Measurements from ENCODE around the gene SUSD1.

DNA sequence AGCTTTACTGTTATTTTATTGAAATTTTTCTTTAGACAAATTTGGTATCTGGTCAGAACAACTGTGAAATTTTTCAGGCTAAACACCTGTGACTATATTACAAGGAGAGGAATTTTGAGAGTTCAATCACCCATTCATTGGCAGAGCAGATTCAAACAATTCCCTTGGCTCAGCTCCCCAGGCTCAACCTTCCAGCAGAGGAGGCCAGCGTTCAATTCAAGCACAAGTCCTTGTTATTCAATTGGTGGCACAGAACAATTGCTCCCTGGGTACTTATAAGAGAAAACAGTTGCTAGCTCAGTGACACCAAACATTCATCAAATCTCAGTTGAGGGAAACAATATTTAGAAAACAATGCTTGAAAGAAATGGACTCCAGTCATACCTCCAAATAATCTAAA lies 83.3 kb downstream of the SUSD1 start:
- no peak for TF ChIP-seq POLR2AphosphoS5 (IDR thresholded peaks at IDR 0.05; ENCODE audit: low read depth, low read length)
- no peak for TF ChIP-seq POLR2A (IDR thresholded peaks at IDR 0.05; ENCODE audit: borderline replicate concordance, extremely low read depth, insufficient read depth, insufficient read length)
- TF ChIP-seq, protein P1, sequence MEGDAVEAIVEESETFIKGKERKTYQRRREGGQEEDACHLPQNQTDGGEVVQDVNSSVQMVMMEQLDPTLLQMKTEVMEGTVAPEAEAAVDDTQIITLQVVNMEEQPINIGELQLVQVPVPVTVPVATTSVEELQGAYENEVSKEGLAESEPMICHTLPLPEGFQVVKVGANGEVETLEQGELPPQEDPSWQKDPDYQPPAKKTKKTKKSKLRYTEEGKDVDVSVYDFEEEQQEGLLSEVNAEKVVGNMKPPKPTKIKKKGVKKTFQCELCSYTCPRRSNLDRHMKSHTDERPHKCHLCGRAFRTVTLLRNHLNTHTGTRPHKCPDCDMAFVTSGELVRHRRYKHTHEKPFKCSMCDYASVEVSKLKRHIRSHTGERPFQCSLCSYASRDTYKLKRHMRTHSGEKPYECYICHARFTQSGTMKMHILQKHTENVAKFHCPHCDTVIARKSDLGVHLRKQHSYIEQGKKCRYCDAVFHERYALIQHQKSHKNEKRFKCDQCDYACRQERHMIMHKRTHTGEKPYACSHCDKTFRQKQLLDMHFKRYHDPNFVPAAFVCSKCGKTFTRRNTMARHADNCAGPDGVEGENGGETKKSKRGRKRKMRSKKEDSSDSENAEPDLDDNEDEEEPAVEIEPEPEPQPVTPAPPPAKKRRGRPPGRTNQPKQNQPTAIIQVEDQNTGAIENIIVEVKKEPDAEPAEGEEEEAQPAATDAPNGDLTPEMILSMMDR (IDR thresholded peaks at IDR 0.05 in 2 of 3, conservative IDR thresholded peaks at IDR 0.05 in 1 of 3; ENCODE audit: borderline replicate concordance in 1 of 3, insufficient read depth in 1 of 3, low read depth in 2 of 3, low read length in 2 of 3): peak; percentile 31 to 49 (median 48); a peak in 4 of 6 replicates
- TF ChIP-seq RAD21 (IDR thresholded peaks at IDR 0.05; ENCODE audit: low read depth): peak; percentile 78
- no peak for TF ChIP-seq TCF7L2 (IDR thresholded peaks at IDR 0.05; ENCODE audit: borderline replicate concordance, extremely low read depth, insufficient read depth, insufficient read length)
- TF ChIP-seq SP1 (IDR thresholded peaks at IDR 0.05; ENCODE audit: low read depth): no peak
- TF ChIP-seq EZH2 (IDR thresholded peaks at IDR 0.05): no peak
- no peak for TF ChIP-seq EZH2phosphoT487 (IDR thresholded peaks at IDR 0.05; ENCODE audit: borderline replicate concordance)
- no peak for TF ChIP-seq ZFX (IDR thresholded peaks at IDR 0.05)

Data from HCT116 (cell line).